ENCODE data around the gene SLC45A2. TPM values are rescaled to one million over a fixed set of nuclear protein-coding genes. Genes with fewer than 3 reads are reported as not detected.

The SLC45A2 gene
- total and polyA plus RNA-seq, 9 of the 15 experiments (the other 6 are each of a cell fraction or from before 2014, with no cell fraction given) = 0.03 to 0.29 (median 0.14) TPM; not detected in 4

- TF ChIP-seq ZNF639 (CRISPR knock-in tag; conservative IDR thresholded peaks at IDR 0.05 in 1 of 2, IDR thresholded peaks at IDR 0.05 in 1 of 2) = peak in 1 of 2 experiments; percentile 81; a peak in 2 of 4 replicates
- TF ChIP-seq BRF1 (IDR thresholded peaks at IDR 0.05; ENCODE audit: borderline replicate concordance, extremely low read depth, insufficient read length) = no peak
- TF ChIP-seq BACH1 (tag; IDR thresholded peaks at IDR 0.05) = no peak
- TF ChIP-seq RNF2 (IDR thresholded peaks at IDR 0.05) = peak; percentile 74
- no peak for TF ChIP-seq KLF6 (CRISPR knock-in tag; IDR thresholded peaks at IDR 0.05; ENCODE audit: borderline replicate concordance)
- TF ChIP-seq SMC3 (conservative IDR thresholded peaks at IDR 0.05; ENCODE audit: insufficient read depth, low read depth, low read length) = no peak
- TF ChIP-seq MCM2 (IDR thresholded peaks at IDR 0.05; ENCODE audit: low read depth) = no peak
- TF ChIP-seq ZNF766 (CRISPR knock-in tag; conservative IDR thresholded peaks at IDR 0.05) = no peak; the same call in 1 of the 2 replicates
- TF ChIP-seq HIVEP1 (CRISPR knock-in tag; IDR thresholded peaks at IDR 0.05) = no peak
- no peak for TF ChIP-seq TAF15 (IDR thresholded peaks at IDR 0.05; ENCODE audit: low read depth, low read length)
- TF ChIP-seq ETS2 (tag; IDR thresholded peaks at IDR 0.05; ENCODE audit: borderline replicate concordance, poor library complexity, severe bottlenecking) = no peak
- TF ChIP-seq HNRNPL (IDR thresholded peaks at IDR 0.05; ENCODE audit: low read depth, low read length) = peak; percentile 86
- peak; percentile 31; the same call in 1 of the 2 replicates for TF ChIP-seq ILF3 (IDR thresholded peaks at IDR 0.05; ENCODE audit: borderline replicate concordance)
- peak; percentile 58; the same call in 1 of the 2 replicates for TF ChIP-seq ZNF431 (CRISPR knock-in tag; IDR thresholded peaks at IDR 0.05)
- peak; percentile 88 for TF ChIP-seq ZBTB2 (IDR thresholded peaks at IDR 0.05)
- no peak for TF ChIP-seq FOXM1 (IDR thresholded peaks at IDR 0.05; ENCODE audit: low read depth)
- no peak for TF ChIP-seq FOXM1 (CRISPR knock-in tag; IDR thresholded peaks at IDR 0.05; ENCODE audit: low read depth)
- TF ChIP-seq GATA2 (CRISPR knock-in tag; IDR thresholded peaks at IDR 0.05) = no peak
- TF ChIP-seq SRSF7 (optimal IDR thresholded peaks at IDR 0.05; ENCODE audit: low read depth, low read length) = no peak
- peak; percentile 88 for TF ChIP-seq KDM5B (IDR thresholded peaks at IDR 0.05; ENCODE audit: insufficient replicate concordance, low read depth, low read length)
- TF ChIP-seq NFATC3 (IDR thresholded peaks at IDR 0.05) = no peak
- 0 out of 2 replicates have a peak, but pooled peaks have one; percentile 34 for TF ChIP-seq ELF4 (CRISPR knock-in tag; IDR thresholded peaks at IDR 0.05)
- no peak for TF ChIP-seq SRSF3 (IDR thresholded peaks at IDR 0.05; ENCODE audit: insufficient read depth, low read length)
- no peak for TF ChIP-seq ZNF445 (CRISPR knock-in tag; IDR thresholded peaks at IDR 0.05; ENCODE audit: low read depth)
- no peak; the same call in 1 of the 2 replicates for TF ChIP-seq MXI1 (IDR thresholded peaks at IDR 0.05; ENCODE audit: low read depth, low read length)
Observed at GRCh38 chr5:34007621-34008600, 23.4 kb upstream of the SLC45A2 start, which contains the start of gene AMACR (continued).

Data from K562 (cell line).